MCF 10A (cell line): ENCODE measurements around the gene FNIP2. TPM values are rescaled to one million over a fixed set of nuclear protein-coding genes. Genes with fewer than 3 reads are reported as not detected.
"Not testable (repeated sequence)": the region's sequence is repeated elsewhere in the genome, so short reads cannot be mapped to it uniquely, and the experiment has no call there.

Source experiments
- BruUV-seq: library from RNA; stranded (reverse); fragments of 400-500 nt; replicated peaks from 2 replicates; lab custom pipeline; 2021; lab: Mats Ljungman, UMichigan
- CTCF ChIA-PET: fragments of 300-600 bp; sonication (Branson Sonifier 250); formaldehyde crosslinking; extraction: SDS; loops from one replicate; lab custom pipeline; 2021; ENCODE audit warnings: antibody characterized with exemption, inconsistent platforms; lab: Yijun Ruan, JAX
- POLR2A ChIA-PET: fragments of 300-600, 350-650 bp; sonication (Branson Sonifier 250); formaldehyde crosslinking; extraction: SDS; loops from one replicate; lab custom pipeline; 2020; ENCODE audit warnings: antibody characterized with exemption, inconsistent platforms; lab: Yijun Ruan, JAX
- DNase-seq: peaks from one replicate; pipeline ENCODE4 v3.0.0-alpha.2; 2018; ENCODE audit not compliant: unreplicated experiment
- H3K27ac Mint-ChIP-seq: one replicate; pipeline ENCODE4 v1.8.0; 2022; ENCODE audit warnings: mild to moderate bottlenecking, low read depth, mixed read lengths; ENCODE audit not compliant: unreplicated experiment
- H3K27me3 Mint-ChIP-seq: one replicate; pipeline ENCODE4 v1.8.0; 2022; ENCODE audit warnings: mixed read lengths; ENCODE audit not compliant: insufficient read depth, unreplicated experiment
- H3K36me3 Mint-ChIP-seq: one replicate; pipeline ENCODE4 v1.8.0; 2022; ENCODE audit warnings: mild to moderate bottlenecking, moderate library complexity, mixed read lengths; ENCODE audit not compliant: insufficient read depth, unreplicated experiment
- H3K4me1 Mint-ChIP-seq: one replicate; pipeline ENCODE4 v1.8.0; 2022; ENCODE audit warnings: mixed read lengths; ENCODE audit not compliant: insufficient read depth, unreplicated experiment
- H3K4me3 Mint-ChIP-seq: one replicate; pipeline ENCODE4 v1.8.0; 2022; ENCODE audit warnings: mild to moderate bottlenecking, moderate library complexity, mixed read lengths; ENCODE audit not compliant: unreplicated experiment
- H3K9me3 Mint-ChIP-seq: one replicate; pipeline ENCODE4 v1.8.0; 2022; ENCODE audit warnings: mixed read lengths; ENCODE audit not compliant: unreplicated experiment
- CTCF ChIP-seq: fragments of 200-600 bp; IDR thresholded peaks from one replicate; pipeline ENCODE4 v1.8.0; 2022; ENCODE audit warnings: antibody characterized with exemption, mild to moderate bottlenecking; ENCODE audit not compliant: unreplicated experiment
- intact Hi-C: fragments of 100-400 bp; cut with micrococcal nuclease; formaldehyde crosslinking; loops from 2 replicates; pipeline ENCODE4 v1.14.1; 2022
- total RNA-seq: library from RNA; stranded (reverse); gene quantifications from 2 replicates; pipeline ENCODE4 v1.2.3, GENCODE V29; 2022

Gene FNIP2
- total RNA-seq, 1 experiment from 2014 or later, result 6.4 TPM

GRCh38 chr4:158758142-158758541, 10.7 kb upstream of the FNIP2 start:
- H3K27me3 Mint-ChIP-seq, result no peaks in the 10 kb centered on the region
- POLR2A ChIA-PET, result no interaction called here
- no peak overlapping the region for H3K27ac Mint-ChIP-seq
- CTCF ChIA-PET, result no interaction called here
- no peak for TF ChIP-seq CTCF
- no peaks in the 10 kb centered on the region for H3K9me3 Mint-ChIP-seq
- no TSS peak for BruUV-seq
- intact Hi-C loops, result no loop called here
- DNase-seq, result no peak
- H3K4me3 Mint-ChIP-seq, result no peak overlapping the region
- no peaks in the 10 kb centered on the region for H3K4me1 Mint-ChIP-seq
- H3K36me3 Mint-ChIP-seq, result no peaks in the 10 kb centered on the region

- Mint-ChIP-seq H3K27me3 (no peaks in the 10 kb centered on the region), H3K4me3 (no peak overlapping the region), H3K27ac (no peak overlapping the region), H3K9me3 (no peaks in the 10 kb centered on the region), H3K4me1 (no peaks in the 10 kb centered on the region), H3K36me3 (no peaks in the 10 kb centered on the region)
- ChIA-PET CTCF (interaction anchor here (0.6 to 0.7 kb wide), 2 partner anchors 75 to 432 kb away, joined by 3 to 7 read pairs; no protein-coding TSS in a partner anchor), POLR2A (no interaction called here)
- intact Hi-C loops, result no loop called here
- DNase-seq, result no peak
- no TSS peak for BruUV-seq
- TF ChIP-seq CTCF, result no peak
These were observed 10.1 kb upstream of the FNIP2 start for GRCh38 chr4:158758703-158759102.

GRCh38 chr4:158759539-158759938, 9.3 kb upstream of the FNIP2 start:
- H3K27ac Mint-ChIP-seq, POLR2A ChIA-PET, BruUV-seq: not testable (repeated sequence)

GRCh38 chr4:158760866-158761265, 8.0 kb upstream of the FNIP2 start:
- ChIA-PET POLR2A (no interaction called here), CTCF (no interaction called here)
- BruUV-seq, result no TSS peak
- Mint-ChIP-seq H3K27ac (no peak overlapping the region), H3K9me3 (no peaks in the 10 kb centered on the region), H3K27me3 (no peaks in the 10 kb centered on the region), H3K4me3 (no peak overlapping the region), H3K36me3 (no peaks in the 10 kb centered on the region), H3K4me1 (no peaks in the 10 kb centered on the region)
- DNase-seq, result no peak
- TF ChIP-seq CTCF, result no peak
- intact Hi-C loops, result no loop called here

More at GRCh38 chr4:158759539-158759938, 9.3 kb upstream of the FNIP2 start:
- H3K4me3 Mint-ChIP-seq, intact Hi-C loops, H3K9me3 Mint-ChIP-seq, H3K27me3 Mint-ChIP-seq, H3K4me1 Mint-ChIP-seq, DNase-seq, H3K36me3 Mint-ChIP-seq: not testable (repeated sequence)
- CTCF ChIA-PET, result interaction anchor here (0.7 kb wide), 1 partner anchor 74 kb away, joined by 3 read pairs; no protein-coding TSS in a partner anchor
